ENCODE measurements around the gene TMPRSS13. TPM values are rescaled to one million over a fixed set of nuclear protein-coding genes. Genes with fewer than 3 reads are reported as not detected.

The TMPRSS13 gene
- polyA plus RNA-seq, 1 experiment, result not detected

GRCh38 chr11:117914991-117915618, 14.1 kb downstream of the TMPRSS13 start:
- no peaks in the 10 kb centered on the region for H3K36me3 ChIP-seq (ENCODE audit: control insufficient read depth, insufficient read depth, low read length)
- ChIA-PET POLR2A (no interaction called here), CTCF (interaction anchor here (0.7 to 1.3 kb wide), 2 partner anchors 32 to 107 kb away, joined by 3 to 4 read pairs; no protein-coding TSS in a partner anchor)
- no peaks in the 10 kb centered on the region; the same call in none of the 2 replicates for H3K27me3 ChIP-seq (ENCODE audit: control insufficient read depth, insufficient read depth, low read length)
- no peak overlapping the region for H3K4me3 ChIP-seq (ENCODE audit: low read depth, low read length)
- no peak for DNase-seq (ENCODE audit: low read depth)
- TF ChIP-seq, protein P1, sequence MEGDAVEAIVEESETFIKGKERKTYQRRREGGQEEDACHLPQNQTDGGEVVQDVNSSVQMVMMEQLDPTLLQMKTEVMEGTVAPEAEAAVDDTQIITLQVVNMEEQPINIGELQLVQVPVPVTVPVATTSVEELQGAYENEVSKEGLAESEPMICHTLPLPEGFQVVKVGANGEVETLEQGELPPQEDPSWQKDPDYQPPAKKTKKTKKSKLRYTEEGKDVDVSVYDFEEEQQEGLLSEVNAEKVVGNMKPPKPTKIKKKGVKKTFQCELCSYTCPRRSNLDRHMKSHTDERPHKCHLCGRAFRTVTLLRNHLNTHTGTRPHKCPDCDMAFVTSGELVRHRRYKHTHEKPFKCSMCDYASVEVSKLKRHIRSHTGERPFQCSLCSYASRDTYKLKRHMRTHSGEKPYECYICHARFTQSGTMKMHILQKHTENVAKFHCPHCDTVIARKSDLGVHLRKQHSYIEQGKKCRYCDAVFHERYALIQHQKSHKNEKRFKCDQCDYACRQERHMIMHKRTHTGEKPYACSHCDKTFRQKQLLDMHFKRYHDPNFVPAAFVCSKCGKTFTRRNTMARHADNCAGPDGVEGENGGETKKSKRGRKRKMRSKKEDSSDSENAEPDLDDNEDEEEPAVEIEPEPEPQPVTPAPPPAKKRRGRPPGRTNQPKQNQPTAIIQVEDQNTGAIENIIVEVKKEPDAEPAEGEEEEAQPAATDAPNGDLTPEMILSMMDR (IDR thresholded peaks at IDR 0.05; ENCODE audit: insufficient read depth, low read depth, low read length), result no peak

DNA sequence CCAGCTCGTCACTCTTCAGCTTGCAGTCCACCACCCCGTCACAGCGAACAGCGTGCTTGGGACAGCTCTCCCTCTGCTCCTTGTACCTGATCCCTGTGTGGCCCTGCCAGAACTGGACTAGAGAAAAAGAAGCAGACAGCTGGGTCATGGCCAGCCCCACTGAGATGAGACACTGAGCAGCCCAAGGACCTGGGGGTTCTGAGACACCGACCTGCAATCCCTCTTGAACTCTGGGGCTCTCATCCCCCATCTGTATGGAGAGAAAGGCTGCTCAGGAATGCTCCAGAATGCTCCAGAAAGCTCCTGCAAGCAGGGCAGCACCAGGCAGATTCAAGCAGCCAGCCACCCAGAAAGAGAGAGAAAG, 14.8 kb downstream of the TMPRSS13 start:
- CTCF ChIA-PET, result interaction anchor here (0.7 to 1.3 kb wide), 2 partner anchors 32 to 107 kb away, joined by 3 to 4 read pairs; no protein-coding TSS in a partner anchor
- Histone ChIP-seq H3K36me3 (ENCODE audit: control insufficient read depth, insufficient read depth, low read length) (no peaks in the 10 kb centered on the region), H3K4me3 (ENCODE audit: low read depth, low read length) (no peak overlapping the region), H3K27me3 (ENCODE audit: control insufficient read depth, insufficient read depth, low read length) (no peaks in the 10 kb centered on the region; the same call in none of the 2 replicates)
- TF ChIP-seq, protein P1 (IDR thresholded peaks at IDR 0.05; ENCODE audit: insufficient read depth, low read depth, low read length), result no peak
- POLR2A ChIA-PET, result interaction anchor here (0.6 kb wide), 1 partner anchor 115 kb away, joined by 4 read pairs; no protein-coding TSS in a partner anchor
- DNase-seq (ENCODE audit: low read depth), result no peak

DNA sequence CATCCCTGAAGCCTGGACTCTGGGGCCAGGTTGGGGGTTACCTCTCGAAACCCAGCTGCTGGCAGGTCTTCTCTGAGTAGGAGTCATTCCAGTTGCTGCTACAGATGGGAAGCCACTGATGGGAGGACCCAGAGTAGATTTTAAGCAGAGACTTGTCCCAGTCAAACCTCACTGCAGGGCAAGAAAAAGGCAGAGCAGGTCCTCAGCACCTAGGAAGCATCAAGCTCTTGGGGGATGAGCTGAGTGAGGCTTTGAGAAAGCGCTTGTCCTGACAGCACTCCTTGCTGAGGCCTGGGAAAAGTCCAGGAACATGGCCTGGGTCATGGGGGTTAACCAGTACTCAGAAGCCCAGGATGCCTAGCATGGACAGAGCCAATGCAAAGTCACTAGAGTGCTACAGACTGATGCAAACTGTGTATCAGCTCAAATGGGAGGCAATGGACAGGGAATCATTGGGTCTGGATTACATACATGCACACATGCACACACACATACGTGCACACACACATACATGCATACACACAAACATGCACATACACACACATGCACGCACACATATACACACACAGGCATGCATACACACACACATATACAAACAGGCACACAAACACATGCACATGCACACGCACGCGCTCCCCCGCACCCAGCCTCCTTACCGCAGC, 15.3 kb downstream of the TMPRSS13 start:
- ChIA-PET CTCF (interaction anchor here (1.3 kb wide), 1 partner anchor 106 kb away, joined by 4 read pairs; no protein-coding TSS in a partner anchor), POLR2A (interaction anchor here (0.6 kb wide), 1 partner anchor 116 kb away, joined by 4 read pairs; no protein-coding TSS in a partner anchor)
- Histone ChIP-seq H3K27me3 (ENCODE audit: control insufficient read depth, insufficient read depth, low read length) (no peaks in the 10 kb centered on the region; the same call in none of the 2 replicates), H3K36me3 (ENCODE audit: control insufficient read depth, insufficient read depth, low read length) (no peaks in the 10 kb centered on the region), H3K4me3 (ENCODE audit: low read depth, low read length) (no peak overlapping the region)
- TF ChIP-seq, protein P1 (IDR thresholded peaks at IDR 0.05; ENCODE audit: insufficient read depth, low read depth, low read length), result no peak
- no peak for DNase-seq (ENCODE audit: low read depth)

GRCh38 chr11:117912497-117912896, 16.7 kb downstream of the TMPRSS13 start:
- H3K4me3 ChIP-seq (ENCODE audit: low read depth, low read length), result no peak overlapping the region
- H3K27me3 ChIP-seq (ENCODE audit: control insufficient read depth, insufficient read depth, low read length), result no peaks in the 10 kb centered on the region; the same call in none of the 2 replicates
- DNase-seq (ENCODE audit: low read depth), result no peak
- ChIA-PET POLR2A (no interaction called here), CTCF (interaction anchor here (0.7 kb wide), 1 partner anchor 11 kb away, joined by 3 read pairs; no protein-coding TSS in a partner anchor)
- no peaks in the 10 kb centered on the region for H3K36me3 ChIP-seq (ENCODE audit: control insufficient read depth, insufficient read depth, low read length)
- TF ChIP-seq, protein P1 (IDR thresholded peaks at IDR 0.05; ENCODE audit: insufficient read depth, low read depth, low read length), result no peak

- no peaks in the 10 kb centered on the region; the same call in none of the 2 replicates for H3K27me3 ChIP-seq (ENCODE audit: control insufficient read depth, insufficient read depth, low read length)
- no peak for DNase-seq (ENCODE audit: low read depth)
- H3K4me3 ChIP-seq (ENCODE audit: low read depth, low read length), result no peak overlapping the region
- ChIA-PET CTCF (interaction anchor here (0.7 kb wide), 1 partner anchor 11 kb away, joined by 3 read pairs; no protein-coding TSS in a partner anchor), POLR2A (no interaction called here)
- TF ChIP-seq, protein P1 (IDR thresholded peaks at IDR 0.05; ENCODE audit: insufficient read depth, low read depth, low read length), result no peak
- no peaks in the 10 kb centered on the region for H3K36me3 ChIP-seq (ENCODE audit: control insufficient read depth, insufficient read depth, low read length)
These were observed 17.5 kb downstream of the TMPRSS13 start for GRCh38 chr11:117911694-117912093.

Measured in BJ (cell line).